ENCODE results near the gene BBX.
A peak's percentile ranks its signal among the peaks of the same experiment; 100 is the strongest.

The BBX gene

DNA sequence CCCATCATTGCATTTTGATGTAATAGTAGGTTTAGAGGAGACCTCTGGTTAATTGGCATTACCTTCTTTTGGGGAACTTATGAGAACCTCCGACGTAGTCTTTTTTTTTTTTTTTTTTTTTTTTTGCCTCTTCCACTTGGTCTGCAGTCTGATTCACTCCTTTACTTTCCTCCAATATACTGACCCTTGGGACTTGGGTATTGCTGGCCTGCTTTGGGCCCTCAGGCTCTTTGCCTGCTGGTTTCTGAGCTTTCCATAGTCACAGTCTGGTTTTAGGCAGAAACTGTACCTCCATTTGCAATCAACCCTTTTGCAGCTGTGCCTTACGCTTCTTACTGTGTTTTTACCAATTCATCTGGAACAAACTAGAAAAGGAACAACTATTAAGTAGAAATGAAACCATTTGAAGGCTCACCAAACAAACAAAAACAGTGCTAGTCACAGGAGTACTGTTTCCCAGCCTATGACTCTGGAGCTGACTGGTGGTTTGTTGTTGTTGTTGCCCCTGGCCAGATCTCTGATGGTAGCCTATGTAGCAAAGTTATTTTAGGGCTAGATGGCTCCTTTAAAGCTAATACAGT, 272.8 kb downstream of the BBX start:
- TF ChIP-seq POLR2A (IDR thresholded peaks at IDR 0.05; ENCODE audit: low read length) (no peak), GATA1 (IDR thresholded peaks at IDR 0.05; ENCODE audit: low read depth, low read length) (no peak)
- DNase-seq: no peak

DNA sequence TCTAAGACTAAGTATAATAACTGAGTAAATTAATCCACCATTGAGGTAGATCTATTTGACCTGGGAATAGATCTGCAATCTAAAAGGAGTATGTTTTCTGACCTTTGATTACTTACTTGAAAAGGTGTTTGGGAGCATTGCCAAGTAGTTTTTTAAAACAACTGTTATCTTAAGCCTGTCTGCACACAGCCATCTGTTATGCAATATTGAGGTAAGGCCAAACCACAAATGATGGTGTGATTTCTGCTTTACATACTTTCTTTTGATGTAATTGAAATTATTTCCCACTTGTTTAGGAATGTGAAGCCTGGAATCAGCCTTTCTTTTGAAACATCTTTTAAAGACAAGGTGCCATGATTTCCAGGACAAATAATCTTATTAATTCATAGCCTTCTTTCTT, 274.0 kb downstream of the BBX start:
- TF ChIP-seq GATA1 (IDR thresholded peaks at IDR 0.05; ENCODE audit: low read depth, low read length): no peak
- no peak for TF ChIP-seq POLR2A (IDR thresholded peaks at IDR 0.05; ENCODE audit: low read length)
- peak; percentile 11 to 40 for DNase-seq

DNA sequence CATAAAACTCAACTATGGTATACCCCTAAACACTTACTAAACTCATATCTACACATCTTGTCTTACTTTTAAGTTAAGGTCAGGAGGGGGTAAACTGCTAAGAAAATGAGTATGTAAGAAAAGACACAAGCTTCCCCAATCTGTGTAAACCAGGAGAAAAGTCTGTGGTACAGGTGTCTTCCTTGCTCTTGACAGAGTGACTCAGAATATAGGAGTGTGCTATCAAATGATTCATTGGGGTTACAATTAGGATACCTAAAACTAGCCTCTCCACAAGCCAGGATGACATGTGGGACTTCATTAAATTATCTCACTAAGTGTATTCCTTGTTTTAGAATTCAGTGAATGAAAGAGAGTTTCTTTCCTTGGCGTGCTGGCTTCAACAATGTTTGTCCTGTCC, 274.8 kb downstream of the BBX start:
- no peak for DNase-seq
- no peak for TF ChIP-seq POLR2A (IDR thresholded peaks at IDR 0.05; ENCODE audit: low read length)
- TF ChIP-seq GATA1 (IDR thresholded peaks at IDR 0.05; ENCODE audit: low read depth, low read length): no peak

DNA sequence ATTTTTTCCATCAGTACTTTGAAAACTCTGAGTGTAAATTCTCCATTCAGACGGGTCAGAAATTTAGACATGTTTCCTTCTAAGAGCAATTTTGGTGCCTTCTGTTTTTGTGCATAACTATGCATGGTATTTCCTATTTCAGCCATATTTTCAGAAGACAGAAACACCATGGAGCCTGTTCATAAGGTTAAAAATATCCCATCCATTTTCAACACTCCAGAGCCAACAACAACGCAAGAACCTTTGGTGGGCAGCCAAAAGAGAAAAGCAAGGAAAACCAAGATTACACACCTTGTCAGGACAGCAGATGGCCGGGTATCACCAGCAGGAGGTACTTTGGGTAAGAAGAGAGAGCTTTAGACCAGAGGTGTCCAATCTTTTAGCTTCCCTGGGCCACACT, 275.6 kb downstream of the BBX start:
- TF ChIP-seq GATA1 (IDR thresholded peaks at IDR 0.05; ENCODE audit: low read depth, low read length): no peak
- no peak for TF ChIP-seq POLR2A (IDR thresholded peaks at IDR 0.05; ENCODE audit: low read length)
- DNase-seq: no peak

DNA sequence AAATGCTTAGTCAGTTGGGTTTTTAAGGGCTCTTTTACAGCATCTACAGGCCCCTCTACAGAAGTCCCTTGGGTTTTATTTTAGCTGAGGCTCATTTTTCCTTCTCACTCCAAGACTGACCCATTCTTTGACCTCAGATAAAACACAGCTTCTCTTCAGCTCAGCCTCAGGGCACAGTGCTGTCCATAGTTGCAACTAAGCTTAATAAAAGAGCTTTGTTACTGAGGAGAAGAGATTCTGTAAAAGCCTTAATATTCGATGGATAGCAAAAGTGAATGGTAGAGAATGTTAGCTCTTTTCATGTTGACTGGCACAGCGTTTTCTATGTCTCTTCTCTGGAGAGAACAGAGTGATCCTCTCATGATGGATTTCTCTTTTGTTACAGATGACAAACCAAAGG, 277.9 kb downstream of the BBX start:
- no peak for DNase-seq
- TF ChIP-seq POLR2A (IDR thresholded peaks at IDR 0.05; ENCODE audit: low read length): no peak
- no peak for TF ChIP-seq GATA1 (IDR thresholded peaks at IDR 0.05; ENCODE audit: low read depth, low read length)

DNA sequence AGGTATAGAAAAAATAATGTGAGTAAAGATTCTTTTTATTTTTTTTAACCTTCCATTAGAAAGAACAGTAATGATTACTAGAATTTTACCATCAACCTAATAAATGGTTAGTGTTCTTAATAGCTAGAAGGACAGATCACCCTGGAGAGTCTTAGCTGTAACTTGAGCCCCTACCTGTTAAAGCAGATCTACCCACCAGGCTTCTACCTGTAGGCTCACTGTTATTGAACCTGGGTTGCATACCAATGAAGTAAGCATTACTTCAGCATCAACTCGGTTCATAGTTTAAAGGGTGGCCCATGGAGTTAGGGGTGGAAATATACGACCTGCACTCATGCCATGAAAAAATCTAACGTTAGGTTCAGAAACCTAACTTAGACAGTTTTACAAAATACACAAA, 280.4 kb downstream of the BBX start:
- DNase-seq: no peak
- TF ChIP-seq POLR2A (IDR thresholded peaks at IDR 0.05; ENCODE audit: low read length): no peak
- no peak for TF ChIP-seq GATA1 (IDR thresholded peaks at IDR 0.05; ENCODE audit: low read depth, low read length)

DNA sequence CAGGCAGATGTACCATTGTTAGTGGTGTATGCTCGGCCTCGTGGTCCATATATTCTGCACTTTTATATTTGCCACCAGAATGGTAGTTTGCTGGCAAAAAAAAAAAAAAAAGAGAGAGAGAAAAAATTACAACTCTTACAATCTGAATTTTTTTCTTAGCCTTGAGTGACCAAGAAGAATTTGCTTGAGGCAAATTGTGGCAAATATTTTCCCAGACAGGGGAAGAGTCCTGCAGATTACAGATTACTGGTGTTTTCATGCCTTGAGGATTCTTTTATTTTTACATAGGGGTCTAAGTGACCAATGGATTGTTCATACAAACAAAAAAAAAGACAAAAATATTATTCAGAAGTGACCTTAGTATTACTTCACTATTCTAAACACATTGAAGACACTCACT, 283.3 kb downstream of the BBX start:
- no peak for DNase-seq
- TF ChIP-seq POLR2A (IDR thresholded peaks at IDR 0.05; ENCODE audit: low read length) (no peak), GATA1 (IDR thresholded peaks at IDR 0.05; ENCODE audit: low read depth, low read length) (no peak)

DNA sequence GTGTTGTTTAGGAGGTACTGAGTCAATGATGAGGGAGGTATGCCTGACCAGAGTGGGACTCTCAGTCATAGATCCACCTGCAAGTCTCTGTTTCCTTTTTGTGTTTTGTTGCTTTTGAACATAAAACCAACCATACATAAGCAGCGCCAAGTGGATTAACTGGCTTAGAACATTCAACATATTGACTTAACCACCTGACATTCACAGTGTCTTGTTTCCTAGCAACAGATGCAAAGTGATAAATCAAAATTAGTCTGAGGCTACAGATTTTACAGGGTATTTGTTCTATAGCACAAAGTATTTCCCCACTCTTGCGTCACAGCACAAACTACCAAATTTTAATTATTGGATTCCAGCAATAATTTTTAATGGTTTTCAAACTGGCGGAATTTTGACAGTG, 283.8 kb downstream of the BBX start:
- DNase-seq: no peak
- TF ChIP-seq GATA1 (IDR thresholded peaks at IDR 0.05; ENCODE audit: low read depth, low read length) (no peak), POLR2A (IDR thresholded peaks at IDR 0.05; ENCODE audit: low read length) (no peak)

DNA sequence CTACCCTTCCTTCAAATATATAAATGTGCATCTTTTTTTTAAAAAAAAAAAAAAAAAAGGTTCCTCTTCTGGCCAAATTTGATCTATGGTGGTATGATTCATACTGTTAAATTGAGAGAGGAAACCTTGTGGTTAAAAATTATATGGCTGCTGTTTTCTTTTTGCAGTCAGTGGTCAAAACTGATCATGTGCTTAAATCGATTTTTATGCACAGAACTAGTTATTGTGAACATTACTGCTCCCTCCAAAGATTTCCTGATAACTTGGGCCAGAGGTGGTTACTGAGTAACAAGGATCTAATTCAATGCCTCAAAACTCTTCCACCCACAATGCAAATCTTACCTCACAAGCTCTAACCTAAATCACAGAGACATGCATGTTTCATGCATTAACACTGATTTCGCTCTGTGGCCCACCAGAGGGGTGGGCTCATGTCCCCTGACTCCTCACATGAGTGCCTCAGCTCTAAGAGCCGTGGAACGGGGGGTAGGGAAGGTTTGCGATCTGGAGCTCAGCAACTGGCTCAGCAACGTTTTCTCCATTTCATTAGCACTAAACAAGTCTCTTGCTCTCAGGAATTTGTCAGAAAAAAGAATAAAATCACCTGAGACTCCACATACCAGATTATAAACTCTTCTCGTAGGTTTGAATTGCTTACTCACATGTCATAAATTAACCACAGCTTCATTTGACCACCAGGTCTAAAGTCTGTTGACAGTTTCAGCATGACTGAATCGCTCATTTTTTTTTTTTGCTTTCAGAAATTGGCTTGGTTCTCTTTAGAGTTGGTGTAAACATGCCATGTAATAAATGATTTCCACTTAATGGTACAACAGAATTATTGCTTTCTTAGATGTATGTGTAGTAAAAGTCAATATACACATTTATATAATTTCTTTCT, 287.7 kb downstream of the BBX start:
- DNase-seq: no peak
- no peak for TF ChIP-seq GATA1 (IDR thresholded peaks at IDR 0.05; ENCODE audit: low read depth, low read length)
- no peak for TF ChIP-seq POLR2A (IDR thresholded peaks at IDR 0.05; ENCODE audit: low read length)

DNA sequence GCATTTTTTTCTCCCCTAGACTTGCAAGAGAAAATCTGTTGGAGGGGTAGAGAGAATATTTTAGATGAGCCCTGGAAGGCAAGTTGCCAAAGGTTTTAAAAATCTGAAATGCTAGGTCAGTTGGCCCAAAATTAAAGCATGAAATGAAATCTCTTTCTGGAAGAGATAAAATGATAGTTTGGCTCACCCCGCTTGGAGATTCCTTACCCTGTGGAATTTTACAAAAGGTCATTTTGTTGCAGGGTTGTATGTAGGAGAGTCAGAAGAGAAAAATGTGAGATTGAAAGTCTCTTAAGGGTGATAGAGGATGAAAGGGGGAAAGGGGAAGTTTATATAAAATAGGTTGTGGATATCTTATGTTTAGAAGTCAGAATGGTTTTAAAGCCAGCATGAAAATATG, 290.3 kb downstream of the BBX start:
- TF ChIP-seq GATA1 (IDR thresholded peaks at IDR 0.05; ENCODE audit: low read depth, low read length) (no peak), POLR2A (IDR thresholded peaks at IDR 0.05; ENCODE audit: low read length) (no peak)
- DNase-seq: no peak

DNA sequence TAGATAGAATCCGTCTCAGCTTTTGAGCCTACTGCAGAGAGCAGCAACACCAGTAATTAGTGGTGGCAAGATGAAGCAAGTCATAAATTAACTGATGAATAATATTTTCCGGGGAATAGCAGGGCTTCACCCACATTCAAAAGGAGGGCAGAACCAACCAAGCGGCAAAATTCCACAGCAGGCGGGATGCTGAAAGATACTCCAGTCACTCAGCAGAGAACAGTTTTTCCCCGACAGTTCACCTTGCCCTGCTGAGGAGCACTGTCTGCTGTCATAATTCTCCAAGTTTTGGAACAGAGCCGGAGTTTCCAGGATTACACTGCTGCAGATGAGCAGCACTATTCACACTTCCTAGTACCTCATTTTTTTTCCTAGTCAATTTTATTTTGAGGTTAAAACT, 293.3 kb downstream of the BBX start:
- no peak for TF ChIP-seq POLR2A (IDR thresholded peaks at IDR 0.05; ENCODE audit: low read length)
- TF ChIP-seq GATA1 (IDR thresholded peaks at IDR 0.05; ENCODE audit: low read depth, low read length): no peak
- DNase-seq: no peak

DNA sequence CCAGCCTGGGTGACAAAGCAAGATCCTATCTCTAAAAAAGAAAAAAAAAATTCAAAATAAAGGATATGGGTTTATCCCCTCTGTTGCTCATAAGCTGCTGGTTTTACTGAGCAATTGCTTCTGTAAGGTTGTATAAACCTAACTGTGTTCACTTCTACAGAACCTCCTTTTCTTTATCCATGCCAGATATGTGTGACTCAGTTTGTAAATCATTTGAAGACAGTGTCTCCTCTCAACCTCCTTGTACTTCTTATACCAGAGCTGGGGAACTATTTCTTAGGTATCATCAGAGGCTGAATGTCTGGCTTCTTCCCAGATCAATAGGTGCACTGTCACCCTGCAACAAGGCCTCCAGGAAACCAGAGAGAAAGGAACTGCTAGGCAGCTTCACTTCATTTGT, 294.3 kb downstream of the BBX start:
- DNase-seq: no peak
- TF ChIP-seq POLR2A (IDR thresholded peaks at IDR 0.05; ENCODE audit: low read length) (no peak), GATA1 (IDR thresholded peaks at IDR 0.05; ENCODE audit: low read depth, low read length) (no peak)

DNA sequence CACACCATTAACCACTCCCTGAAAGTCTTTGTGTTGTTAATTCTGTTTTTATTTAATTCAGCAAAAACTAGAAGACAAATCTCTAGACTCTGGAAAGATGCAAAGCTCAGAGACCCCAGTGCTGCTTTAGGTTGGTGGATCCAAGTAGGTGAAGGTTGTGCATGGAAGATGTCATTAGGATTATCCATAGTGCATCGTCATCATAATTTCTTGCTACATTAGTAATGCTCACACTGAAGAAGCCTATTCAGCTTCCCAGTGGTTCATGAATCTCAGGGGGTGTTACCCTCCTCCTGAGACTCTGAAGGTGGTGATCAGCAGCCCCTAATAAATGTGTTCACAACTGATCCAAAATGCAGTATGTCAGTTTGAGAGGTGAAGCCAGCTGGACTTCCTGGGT, 295.3 kb downstream of the BBX start:
- no peak for TF ChIP-seq POLR2A (IDR thresholded peaks at IDR 0.05; ENCODE audit: low read length)
- no peak for TF ChIP-seq GATA1 (IDR thresholded peaks at IDR 0.05; ENCODE audit: low read depth, low read length)
- no peak for DNase-seq

DNA sequence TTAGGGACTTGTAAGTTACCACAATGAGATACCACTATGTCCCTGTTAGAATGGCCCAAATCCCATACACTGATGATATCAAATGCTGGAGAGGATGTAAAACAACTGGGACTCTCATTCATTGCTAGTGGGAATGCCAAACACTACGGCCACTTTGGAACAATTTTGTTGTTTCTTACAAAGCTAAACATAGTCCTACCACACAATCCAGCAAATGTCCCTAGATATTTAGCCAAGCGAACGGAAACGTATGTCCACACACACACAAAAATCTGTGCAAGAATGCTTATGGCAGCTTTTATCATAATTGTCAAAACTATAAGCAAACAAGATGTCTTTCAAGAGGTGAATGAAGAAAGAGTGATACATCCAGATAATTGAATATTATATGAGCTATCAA, 296.9 kb downstream of the BBX start:
- DNase-seq: no peak
- TF ChIP-seq GATA1 (IDR thresholded peaks at IDR 0.05; ENCODE audit: low read depth, low read length) (no peak), POLR2A (IDR thresholded peaks at IDR 0.05; ENCODE audit: low read length) (no peak)

DNA sequence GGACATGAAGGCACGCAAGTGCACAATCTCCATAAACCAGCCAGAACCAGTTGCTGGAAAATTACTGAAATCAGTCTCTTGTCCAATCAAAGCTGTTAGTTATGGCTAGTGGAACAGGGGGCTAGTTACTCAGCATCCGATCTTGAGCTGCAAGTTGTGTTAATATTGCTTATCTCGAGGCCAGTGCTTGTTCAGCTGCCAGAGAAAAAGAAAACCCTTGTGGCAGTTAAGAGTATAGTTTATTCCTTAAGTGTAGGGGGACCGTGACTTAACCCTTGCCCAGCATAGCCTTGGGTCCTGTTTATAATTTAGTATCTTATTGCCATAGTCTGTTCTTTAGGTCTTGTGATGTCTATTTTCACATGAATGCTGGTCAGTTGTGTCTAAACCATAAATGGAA, 299.5 kb downstream of the BBX start:
- TF ChIP-seq GATA1 (IDR thresholded peaks at IDR 0.05; ENCODE audit: low read depth, low read length): no peak
- TF ChIP-seq POLR2A (IDR thresholded peaks at IDR 0.05; ENCODE audit: low read length): no peak
- peak in 1 of 2 experiments; percentile 9 for DNase-seq
